Adrenal gland (tissue), 5 donors: ENCODE measurements around the gene ZBTB38.

Experiments
- POLR2A ChIP-seq, 2 donors: fragments of 450-650 bp; IDR thresholded peaks; one replicate each; pipeline ENCODE4 v1.6.1; 2017; ENCODE audit warnings: antibody characterized with exemption in 2 of 2, mild to moderate bottlenecking in 2 of 2, moderate library complexity in 1 of 2
- TF ChIP-seq, protein P1 (sequence below), 6 experiments: fragments of 450-650 bp in 4 of 6; fragments of 200-600 bp in 2 of 6; sonication (generic) in 1 of 6; IDR thresholded peaks; 1 replicate in 5 of 6; 2 replicates in 1 of 6; pipeline versions ENCODE4 v1.5.1 to v1.8.0; 2016 to 2021; ENCODE audit warnings: antibody characterized with exemption in 6 of 6, mild to moderate bottlenecking in 2 of 6, moderate library complexity in 1 of 6
- donor health status: DM: no; HTN: no; CAD: no.

DNA sequence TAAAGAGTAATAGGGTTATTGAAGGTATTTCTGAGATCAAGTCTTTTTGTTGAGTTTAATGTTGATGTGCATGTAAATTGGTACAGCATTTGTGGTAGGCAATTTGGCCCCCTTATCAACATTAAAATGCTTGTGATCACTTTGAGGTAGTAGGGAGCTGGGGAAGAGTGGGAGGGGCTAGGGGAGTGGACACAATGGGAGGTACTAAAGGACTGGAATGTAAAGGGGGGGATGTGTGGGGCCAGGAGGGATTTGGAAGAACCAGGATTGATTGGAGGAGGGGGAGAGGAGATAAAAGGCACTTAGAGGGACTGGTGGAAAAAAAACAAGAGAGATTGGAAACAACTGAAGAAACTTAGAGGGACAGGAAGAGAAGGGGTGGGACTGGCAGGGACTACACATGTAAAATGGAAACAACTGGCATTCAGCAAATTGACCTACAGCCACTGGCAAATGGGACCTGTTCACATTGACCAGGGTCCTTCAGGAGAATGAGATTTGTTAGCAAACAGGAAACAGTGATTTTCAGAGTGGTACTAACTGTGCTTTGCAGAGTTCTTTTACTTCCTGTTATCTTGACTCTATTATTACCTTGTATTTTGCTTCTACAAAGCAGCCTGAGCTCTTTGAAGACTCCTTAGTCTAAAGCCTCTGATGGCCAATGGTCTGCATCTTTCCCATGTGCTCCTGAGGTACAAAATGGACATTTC is 47.8 kb upstream of the ZBTB38 start:
- TF ChIP-seq POLR2A (IDR thresholded peaks at IDR 0.05), result no peak
- TF ChIP-seq, protein P1, sequence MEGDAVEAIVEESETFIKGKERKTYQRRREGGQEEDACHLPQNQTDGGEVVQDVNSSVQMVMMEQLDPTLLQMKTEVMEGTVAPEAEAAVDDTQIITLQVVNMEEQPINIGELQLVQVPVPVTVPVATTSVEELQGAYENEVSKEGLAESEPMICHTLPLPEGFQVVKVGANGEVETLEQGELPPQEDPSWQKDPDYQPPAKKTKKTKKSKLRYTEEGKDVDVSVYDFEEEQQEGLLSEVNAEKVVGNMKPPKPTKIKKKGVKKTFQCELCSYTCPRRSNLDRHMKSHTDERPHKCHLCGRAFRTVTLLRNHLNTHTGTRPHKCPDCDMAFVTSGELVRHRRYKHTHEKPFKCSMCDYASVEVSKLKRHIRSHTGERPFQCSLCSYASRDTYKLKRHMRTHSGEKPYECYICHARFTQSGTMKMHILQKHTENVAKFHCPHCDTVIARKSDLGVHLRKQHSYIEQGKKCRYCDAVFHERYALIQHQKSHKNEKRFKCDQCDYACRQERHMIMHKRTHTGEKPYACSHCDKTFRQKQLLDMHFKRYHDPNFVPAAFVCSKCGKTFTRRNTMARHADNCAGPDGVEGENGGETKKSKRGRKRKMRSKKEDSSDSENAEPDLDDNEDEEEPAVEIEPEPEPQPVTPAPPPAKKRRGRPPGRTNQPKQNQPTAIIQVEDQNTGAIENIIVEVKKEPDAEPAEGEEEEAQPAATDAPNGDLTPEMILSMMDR (IDR thresholded peaks at IDR 0.05), result no peak
